HepG2 (cell line): ENCODE data around the gene MSMP. TPM values are rescaled to one million over a fixed set of nuclear protein-coding genes. Genes with fewer than 3 reads are reported as not detected.

Experiments
- ATM ChIP-seq: fragments of 450-650 bp; IDR thresholded peaks from 2 replicates; pipeline ENCODE4 v1.7.1; 2017; ENCODE audit warnings: mild to moderate bottlenecking, borderline replicate concordance
- CBX2 ChIP-seq, 2 experiments: fragments of 200-600 bp in 1 of 2; sonication (generic); formaldehyde crosslinking in 1 of 2; IDR thresholded peaks; 2 replicates each; pipeline versions ENCODE4 v1.7.0 to v1.8.1; 2018 to 2022; ENCODE audit warnings: low read depth in 2 of 2, low read length in 1 of 2, mild to moderate bottlenecking in 1 of 2, missing genetic modification reagents in 1 of 2
- GTF2F1 ChIP-seq: fragments of 150-350 bp; IDR thresholded peaks from 2 replicates; pipeline ENCODE4 v1.6.1; 2014; ENCODE audit warnings: low read length
- HNRNPH1 ChIP-seq: fragments of 200-400 bp; formaldehyde crosslinking; optimal IDR thresholded peaks from 2 replicates; pipeline ENCODE3; 2017; ENCODE audit warnings: mild to moderate bottlenecking, low read depth, low read length
- KLF13 ChIP-seq: sonication (generic); formaldehyde crosslinking; IDR thresholded peaks from 2 replicates; pipeline ENCODE4 v1.4.0; 2020; ENCODE audit warnings: mild to moderate bottlenecking, missing genetic modification reagents
- MTA3 ChIP-seq: sonication (generic); formaldehyde crosslinking; IDR thresholded peaks from 2 replicates; pipeline ENCODE4 v1.4.0; 2020; ENCODE audit warnings: missing genetic modification reagents
- NBN ChIP-seq: fragments of 450-650 bp; conservative IDR thresholded peaks from 2 replicates; pipeline ENCODE4 v1.6.1; 2017
- NFE2L1 ChIP-seq: sonication (generic); formaldehyde crosslinking; IDR thresholded peaks from 2 replicates; pipeline ENCODE4 v1.4.0; 2020; ENCODE audit warnings: missing genetic modification reagents, mild to moderate bottlenecking, borderline replicate concordance
- RAD51 ChIP-seq: fragments of 450-650 bp; IDR thresholded peaks from 2 replicates; pipeline ENCODE4 v1.6.1; 2016; ENCODE audit warnings: borderline replicate concordance
- RORA ChIP-seq: sonication (generic); formaldehyde crosslinking; IDR thresholded peaks from 2 replicates; pipeline ENCODE4 v1.5.0; 2020; ENCODE audit warnings: mild to moderate bottlenecking, missing genetic modification reagents, moderate library complexity
- SIX1 ChIP-seq: sonication (generic); formaldehyde crosslinking; IDR thresholded peaks from 2 replicates; pipeline ENCODE4 v1.4.0; 2020; ENCODE audit warnings: missing genetic modification reagents, borderline replicate concordance
- SRSF4 ChIP-seq: fragments of 200-400 bp; formaldehyde crosslinking; IDR thresholded peaks from one replicate; pipeline ENCODE4 v1.6.1; 2018; ENCODE audit warnings: mild to moderate bottlenecking, low read depth, low read length, moderate library complexity; ENCODE audit not compliant: poor library complexity, severe bottlenecking
- STAT5B ChIP-seq: sonication (generic); formaldehyde crosslinking; IDR thresholded peaks from 2 replicates; pipeline ENCODE4 v1.4.0; 2020; ENCODE audit warnings: missing genetic modification reagents
- TAF1 ChIP-seq: sonication (generic); formaldehyde crosslinking; IDR thresholded peaks from 2 replicates; pipeline ENCODE4 v1.4.0; 2020; ENCODE audit warnings: missing genetic modification reagents
- ZBTB39 ChIP-seq: sonication (generic); formaldehyde crosslinking; IDR thresholded peaks from 2 replicates; pipeline ENCODE4 v1.5.0; 2020; ENCODE audit warnings: missing genetic modification reagents
- ZFY ChIP-seq: sonication (generic); formaldehyde crosslinking; IDR thresholded peaks from 2 replicates; pipeline ENCODE4 v1.4.0; 2020; ENCODE audit warnings: missing genetic modification reagents
- ZHX1 ChIP-seq: sonication (generic); formaldehyde crosslinking; IDR thresholded peaks from 2 replicates; pipeline ENCODE4 v1.8.1; 2022; ENCODE audit warnings: low read depth, mild to moderate bottlenecking, missing genetic modification reagents
- ZNF264 ChIP-seq: sonication (generic); formaldehyde crosslinking; IDR thresholded peaks from 2 replicates; pipeline ENCODE4 v1.4.0; 2020; ENCODE audit warnings: missing genetic modification reagents
- ZNF354B ChIP-seq: sonication (generic); formaldehyde crosslinking; IDR thresholded peaks from 2 replicates; pipeline ENCODE4 v1.8.0; 2022; ENCODE audit warnings: mild to moderate bottlenecking, missing genetic modification reagents
- ZNF597 ChIP-seq: sonication (generic); formaldehyde crosslinking; IDR thresholded peaks from 2 replicates; pipeline ENCODE4 v1.5.0; 2020; ENCODE audit warnings: missing genetic modification reagents
- ZNF616 ChIP-seq: sonication (generic); formaldehyde crosslinking; IDR thresholded peaks from 2 replicates; pipeline ENCODE4 v1.5.0; 2020; ENCODE audit warnings: low read depth, mild to moderate bottlenecking, missing genetic modification reagents
- ZNF619 ChIP-seq: sonication (generic); formaldehyde crosslinking; IDR thresholded peaks from 2 replicates; pipeline ENCODE4 v1.4.0; 2020; ENCODE audit warnings: mild to moderate bottlenecking, missing genetic modification reagents
- ZNF776 ChIP-seq: sonication (generic); formaldehyde crosslinking; IDR thresholded peaks from 2 replicates; pipeline ENCODE4 v1.4.0; 2020; ENCODE audit warnings: mild to moderate bottlenecking, missing genetic modification reagents
- ZNF781 ChIP-seq: sonication (generic); formaldehyde crosslinking; IDR thresholded peaks from 2 replicates; pipeline ENCODE4 v1.5.1; 2020; ENCODE audit warnings: borderline replicate concordance, mild to moderate bottlenecking, missing genetic modification reagents; ENCODE audit errors: not compliant biosample characterization
- ZNF879 ChIP-seq: sonication (generic); formaldehyde crosslinking; IDR thresholded peaks from 2 replicates; pipeline ENCODE4 v1.8.1; 2023; ENCODE audit warnings: missing genetic modification reagents
- ZSCAN22 ChIP-seq: sonication (generic); formaldehyde crosslinking; IDR thresholded peaks from 2 replicates; pipeline ENCODE4 v1.4.0; 2020; ENCODE audit warnings: mild to moderate bottlenecking, missing genetic modification reagents
- ZSCAN30 ChIP-seq: sonication (generic); formaldehyde crosslinking; IDR thresholded peaks from 2 replicates; pipeline ENCODE4 v1.5.0; 2020; ENCODE audit warnings: mild to moderate bottlenecking, missing genetic modification reagents
- polyA plus RNA-seq, 8 experiments: library from polyadenylated mRNA; depleted of rRNA in 3 of 8; stranded (reverse) in 7 of 8; unstranded in 1 of 8; fragments of >200 nt; fragmentation: Illumina TruSeq in 4 of 8; extraction: Trizol in 4 of 8; gene quantifications; 2 replicates each; pipeline versions ENCODE4 v1.2.1 to v1.2.3, GENCODE V29; 2011 to 2016; ENCODE audit warnings: low read depth in 4 of 8, missing spikeins in 1 of 8, mixed read lengths in 1 of 8; ENCODE audit not compliant: insufficient read depth in 1 of 8
- total RNA-seq, 5 experiments: library from RNA; depleted of rRNA; stranded (reverse); fragments of >200 nt; fragmentation: Illumina TruSeq; extraction: Trizol; gene quantifications; 2 replicates each; pipeline ENCODE4 v1.2.3, GENCODE V29; 2016; ENCODE audit warnings: low read depth in 1 of 5

The MSMP gene
- total and polyA plus RNA-seq, 2 of the 13 experiments (the other 11 are each of a cell fraction or from before 2014, with no cell fraction given): 0.24 to 0.46 TPM

GRCh38 chr9:35748858-35749514, 5.1 kb downstream of the MSMP start, which contains the start of the genes GBA2 and RGP1 (continued):
- TF ChIP-seq HNRNPH1 (no peak), RORA (CRISPR knock-in tag) (no peak), ZHX1 (CRISPR knock-in tag) (no peak), ZSCAN30 (CRISPR knock-in tag) (no peak), ZNF264 (CRISPR knock-in tag) (no peak), MTA3 (CRISPR knock-in tag) (no peak), SIX1 (CRISPR knock-in tag) (no peak), ZSCAN22 (CRISPR knock-in tag) (no peak), ZFY (CRISPR knock-in tag) (peak; percentile 90), CBX2 (IDR thresholded peaks at IDR 0.05; ENCODE audit: low read depth, low read length) (no peak), CBX2 (CRISPR knock-in tag; IDR thresholded peaks at IDR 0.05; ENCODE audit: low read depth) (no peak), ZNF619 (no peak), RAD51 (no peak), TAF1 (CRISPR knock-in tag) (peak; percentile 50; the same call in 1 of the 2 replicates), STAT5B (no peak), ZBTB39 (no peak), SRSF4 (no peak), ZNF616 (CRISPR knock-in tag) (no peak), ZNF781 (no peak), ZNF354B (CRISPR knock-in tag) (no peak), ZNF776 (no peak), ATM (no peak), ZNF879 (no peak; the same call in 1 of the 2 replicates), NFE2L1 (CRISPR knock-in tag) (no peak), GTF2F1 (no peak), KLF13 (no peak), NBN (no peak), ZNF597 (no peak)
